GM21526 (cell line): ENCODE results near the gene PHTF1.

Source experiments
- ATAC-seq: cut with Tn5 transposase; IDR thresholded peaks from one replicate; pipeline ENCODE4 v1.9.1; 2021; ENCODE audit warnings: moderate library complexity; ENCODE audit not compliant: unreplicated experiment, low FRiP score

The PHTF1 gene

DNA sequence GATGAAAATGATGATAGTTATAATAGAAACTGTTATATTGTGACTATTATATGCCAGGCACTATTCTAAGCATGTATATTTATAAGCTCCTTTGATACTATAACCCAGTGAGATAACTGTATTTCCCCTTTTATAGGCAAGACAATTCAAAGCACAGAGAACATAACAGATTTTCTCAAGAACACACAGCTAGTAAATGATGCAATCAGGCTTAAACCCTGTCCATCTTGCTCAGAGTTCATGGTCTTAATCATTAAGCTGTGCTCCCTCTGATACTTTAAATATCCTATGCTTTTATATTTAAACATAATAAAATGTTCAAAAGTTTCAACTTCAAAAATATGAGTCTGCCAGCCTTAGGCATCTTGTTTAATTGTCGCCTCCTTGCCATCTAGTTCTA is 88.6 kb downstream of the PHTF1 start:
- no peak for ATAC-seq

DNA sequence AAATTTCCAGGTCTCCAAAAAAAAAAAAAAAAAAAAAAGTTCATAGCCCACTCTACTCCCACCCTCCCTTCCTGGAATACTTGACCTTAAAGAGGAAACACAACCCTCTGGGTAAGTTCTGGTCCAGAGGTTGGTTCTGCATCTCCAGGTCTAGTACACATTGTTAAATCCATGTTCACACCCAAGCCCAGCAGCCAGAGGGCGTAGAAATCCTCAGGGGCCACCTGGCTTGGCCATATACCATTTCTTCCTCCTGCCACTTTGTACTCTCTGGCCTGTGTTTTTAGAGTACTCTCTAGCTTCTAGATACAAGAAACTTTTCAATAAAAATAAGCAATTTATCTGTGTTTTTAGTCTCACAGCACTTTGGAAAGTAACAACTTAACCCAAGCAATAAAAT is 89.3 kb downstream of the PHTF1 start:
- no peak for ATAC-seq

DNA sequence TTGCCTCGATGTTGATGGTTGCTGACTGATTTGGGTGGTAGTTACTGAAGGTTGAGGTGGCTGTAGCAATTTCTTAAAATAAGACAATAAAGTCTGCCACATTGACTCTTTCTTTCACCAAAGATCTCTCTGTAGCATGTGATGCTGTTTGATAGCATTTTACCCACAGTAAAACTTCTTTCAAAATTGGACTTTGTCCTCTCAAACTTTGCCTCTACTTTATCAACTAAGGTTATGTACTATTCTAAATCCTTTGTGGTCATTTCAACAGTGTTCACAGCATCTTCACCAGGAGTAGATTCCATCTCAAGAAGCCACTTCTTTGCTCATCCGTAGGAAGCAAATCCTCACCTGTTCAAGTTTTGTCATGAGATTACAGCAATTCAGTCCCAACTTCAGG is 93.2 kb downstream of the PHTF1 start:
- no peak for ATAC-seq

DNA sequence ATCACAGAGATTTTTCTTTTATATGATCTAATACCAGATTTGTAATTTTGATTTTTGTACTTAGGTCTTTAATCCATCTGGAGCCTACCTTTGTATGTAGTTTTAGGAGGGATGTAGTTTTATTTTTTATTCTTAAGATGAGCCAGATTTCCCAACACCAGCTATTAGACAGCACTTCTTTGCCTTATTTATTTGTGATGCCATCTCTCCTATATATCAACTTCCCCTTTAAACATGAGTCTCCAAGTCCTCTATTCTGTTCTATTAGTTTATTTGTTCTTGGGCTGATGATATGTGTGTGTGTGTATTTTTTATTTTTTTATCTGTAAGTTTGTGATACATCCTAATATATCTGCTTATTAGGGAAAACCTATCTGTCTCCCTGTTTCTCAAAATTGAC is 94.2 kb downstream of the PHTF1 start:
- no peak for ATAC-seq

DNA sequence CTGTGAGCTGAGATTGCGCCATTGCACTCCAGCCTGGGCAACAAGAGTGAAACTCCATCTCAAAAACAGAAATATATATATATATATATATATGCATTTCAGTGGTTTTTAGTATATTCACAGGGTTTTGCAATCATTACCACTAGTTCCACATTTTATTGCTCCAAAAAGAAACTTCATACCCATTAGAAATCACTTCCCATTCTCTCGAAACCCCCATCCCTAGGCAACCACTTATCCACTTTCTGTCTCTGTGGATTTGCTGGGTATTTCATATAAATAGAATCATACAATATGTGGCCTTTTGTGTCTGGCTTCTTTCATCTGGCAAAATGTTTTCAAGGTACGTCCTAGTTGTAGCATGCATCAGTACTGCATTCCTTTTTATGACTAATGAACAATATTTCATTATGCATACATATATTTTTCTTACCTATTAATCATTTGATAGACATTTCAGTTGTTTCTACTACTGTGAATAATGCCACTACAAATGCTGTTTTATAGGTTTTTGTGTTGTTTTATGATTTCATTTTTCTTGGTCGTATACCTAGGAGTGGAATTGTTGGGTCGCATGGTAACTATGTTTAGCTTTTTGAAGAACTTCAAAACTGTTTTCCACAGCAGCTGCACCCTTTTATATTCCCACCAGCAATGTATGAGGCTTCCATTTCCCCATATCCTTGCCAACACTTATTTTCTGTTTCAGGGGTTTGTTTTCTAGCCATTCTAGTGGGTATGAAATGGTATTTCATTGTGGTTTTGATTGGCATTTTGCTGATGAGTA is 95.9 kb downstream of the PHTF1 start:
- ATAC-seq, result no peak

DNA sequence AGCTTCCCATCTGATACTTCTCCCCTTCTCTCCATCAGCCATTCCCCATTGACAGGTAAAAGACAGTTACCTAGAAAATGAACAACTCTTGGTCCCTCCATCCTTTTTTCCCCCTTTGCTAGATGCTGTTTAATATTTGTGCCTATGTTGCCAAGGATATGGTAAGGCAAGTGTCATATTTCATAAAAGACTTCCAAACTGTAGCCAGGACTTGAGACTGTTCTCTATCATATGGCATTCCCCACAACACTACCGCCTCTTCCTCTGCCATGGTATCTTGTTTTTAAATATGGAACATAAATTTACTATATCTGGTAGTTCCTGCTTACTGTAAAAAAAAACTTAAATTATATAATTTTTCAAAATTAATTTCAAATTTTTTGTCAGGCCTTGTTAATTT is 97.2 kb downstream of the PHTF1 start:
- ATAC-seq, result no peak

DNA sequence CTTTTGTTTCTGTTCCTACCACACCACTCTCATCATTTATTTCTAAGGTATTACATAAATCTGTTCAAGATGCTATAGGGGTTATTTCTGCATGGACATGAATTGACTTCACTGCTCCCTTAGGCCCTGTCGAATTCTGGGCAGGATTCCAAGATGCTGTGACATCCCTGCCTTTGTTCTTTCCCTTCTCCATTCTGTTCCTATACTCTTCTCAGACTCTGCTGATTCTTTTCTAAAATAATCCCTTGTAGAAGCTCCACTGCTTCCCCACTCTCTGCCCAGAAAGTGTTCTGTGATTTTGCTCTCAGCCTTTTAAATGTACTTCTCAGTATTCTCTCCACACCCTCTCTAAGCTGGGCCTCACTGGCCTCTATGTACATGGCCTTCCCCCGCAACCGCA is 99.2 kb downstream of the PHTF1 start:
- no peak for ATAC-seq

DNA sequence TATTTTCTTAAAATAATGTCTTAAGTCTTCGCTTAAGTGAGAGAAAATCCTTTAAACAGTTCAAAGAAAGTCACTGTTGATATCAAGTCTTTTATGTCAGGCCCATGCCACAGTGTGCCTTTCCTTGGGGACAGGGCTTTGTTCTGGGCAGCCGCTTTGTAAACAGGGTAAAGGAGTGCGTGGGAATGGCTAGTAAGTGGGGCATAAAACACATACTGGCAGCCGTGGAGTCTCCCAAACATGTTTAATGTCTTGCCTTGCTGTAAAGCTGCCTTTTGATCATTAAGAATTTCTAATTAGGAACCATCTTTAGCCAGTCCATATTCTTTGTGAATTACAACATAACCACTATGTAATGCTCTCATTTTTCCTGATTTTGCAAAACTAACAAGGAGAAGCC is 99.7 kb downstream of the PHTF1 start:
- no peak for ATAC-seq

DNA sequence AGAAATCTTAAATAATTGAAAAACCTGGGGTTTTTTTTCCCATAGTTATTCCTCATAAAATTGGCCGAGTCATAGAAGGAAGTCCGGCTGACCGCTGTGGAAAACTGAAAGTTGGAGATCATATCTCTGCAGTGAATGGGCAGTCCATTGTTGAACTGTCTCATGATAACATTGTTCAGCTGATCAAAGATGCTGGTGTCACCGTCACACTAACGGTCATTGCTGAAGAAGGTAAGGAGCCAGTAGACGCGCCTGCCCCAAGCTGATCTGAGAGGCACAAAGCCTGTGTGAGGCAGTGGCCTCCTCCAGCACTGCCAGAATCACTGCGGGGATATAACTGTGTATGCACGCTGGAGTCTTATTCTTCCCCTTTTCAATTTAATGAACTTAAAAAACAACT is 100.3 kb downstream of the PHTF1 start:
- ATAC-seq, result no peak

DNA sequence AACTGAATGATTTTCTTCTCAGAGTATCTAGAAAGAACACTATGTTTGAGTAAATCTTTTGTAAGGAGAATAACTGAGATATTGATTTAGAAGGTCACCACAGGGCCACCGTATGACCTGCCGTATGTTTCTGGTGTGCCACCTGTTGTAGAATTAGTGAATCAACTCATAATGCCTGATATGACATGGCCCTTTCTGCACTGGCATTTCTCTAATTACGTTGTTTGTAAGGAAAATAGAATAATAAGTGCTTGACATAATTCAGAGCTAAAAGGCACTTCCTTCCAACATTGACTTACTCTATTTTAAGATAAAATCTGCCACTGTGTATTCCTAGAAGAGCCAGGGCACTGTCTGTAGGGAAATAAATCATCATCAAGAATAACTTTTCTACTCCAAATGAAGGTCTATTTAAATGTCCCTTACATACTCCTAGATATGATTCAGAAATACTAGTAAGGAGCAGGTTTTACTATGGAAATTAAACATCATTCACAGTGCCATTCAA is 101.7 kb downstream of the PHTF1 start:
- ATAC-seq, result no peak

DNA sequence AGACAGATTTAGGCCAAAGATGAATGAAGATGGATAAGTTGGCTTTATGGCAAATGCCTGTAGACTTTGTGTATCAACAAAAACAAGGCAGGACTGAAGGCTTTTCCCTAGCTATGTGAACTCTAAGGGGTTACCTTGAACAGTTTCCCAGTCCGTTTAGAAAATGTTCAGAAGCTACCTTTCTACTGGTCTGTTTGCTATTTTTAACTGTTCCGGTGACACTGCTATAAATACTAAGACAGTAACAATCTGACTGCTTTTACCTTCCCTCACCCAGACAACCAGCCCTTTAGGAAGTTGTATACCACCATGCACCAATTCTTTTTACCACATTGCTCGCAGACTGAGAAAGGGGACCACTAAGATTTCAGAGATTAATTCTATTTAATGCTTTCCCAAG is 102.2 kb downstream of the PHTF1 start:
- ATAC-seq, result no peak

DNA sequence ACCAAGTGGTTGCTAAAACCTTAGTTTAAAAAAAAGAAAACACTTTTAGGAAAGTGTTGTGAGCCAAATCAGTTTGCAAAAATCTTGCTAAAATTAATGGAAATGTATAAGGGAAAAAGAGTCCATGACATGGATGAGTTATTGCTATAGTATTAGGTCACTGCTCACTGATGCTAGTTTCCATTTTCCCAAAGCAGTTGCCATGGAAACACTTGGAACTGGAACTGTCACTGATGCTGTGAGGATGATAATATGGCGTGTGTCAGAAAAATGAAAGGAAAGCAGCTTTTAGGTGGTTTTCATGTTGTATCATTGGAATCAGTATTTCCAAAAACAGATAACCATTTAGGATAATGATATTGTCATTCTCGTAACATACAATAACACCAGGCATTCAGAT is 104.4 kb downstream of the PHTF1 start:
- ATAC-seq, result no peak

DNA sequence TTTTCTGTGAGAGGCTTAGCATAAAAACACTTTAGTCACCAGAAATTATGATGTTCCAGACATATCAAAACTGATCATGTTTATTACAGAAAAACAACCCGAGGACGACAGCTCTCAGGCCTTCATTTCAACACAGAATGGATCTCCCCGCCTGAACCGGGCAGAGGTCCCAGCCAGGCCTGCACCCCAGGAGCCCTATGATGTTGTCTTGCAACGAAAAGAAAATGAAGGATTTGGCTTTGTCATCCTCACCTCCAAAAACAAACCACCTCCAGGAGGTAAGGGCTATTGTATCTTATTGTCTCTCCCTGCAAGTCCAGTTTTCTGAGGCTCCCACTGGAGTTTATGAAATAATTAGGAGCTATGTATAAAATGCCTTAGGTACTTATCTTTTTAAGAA is 105.5 kb downstream of the PHTF1 start:
- ATAC-seq, result no peak

DNA sequence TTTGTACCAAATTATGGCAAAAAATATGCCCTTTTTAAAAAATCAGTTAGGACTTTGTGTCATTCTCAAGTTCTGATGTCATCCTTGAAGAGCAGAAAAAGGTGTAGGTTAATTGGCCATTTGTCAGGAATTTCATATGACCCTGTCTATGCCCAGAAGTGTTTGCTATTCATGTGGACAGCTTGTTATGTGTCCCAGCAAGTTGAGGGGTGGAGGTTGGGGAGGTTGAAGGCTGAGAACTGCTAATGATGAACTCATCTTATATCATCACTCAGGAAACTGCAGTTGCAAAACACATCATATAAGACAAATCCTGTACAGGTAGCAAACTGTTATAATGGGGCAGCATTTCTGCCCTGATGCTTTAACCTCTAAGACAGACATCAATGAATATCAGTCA is 106.5 kb downstream of the PHTF1 start:
- ATAC-seq, result no peak

DNA sequence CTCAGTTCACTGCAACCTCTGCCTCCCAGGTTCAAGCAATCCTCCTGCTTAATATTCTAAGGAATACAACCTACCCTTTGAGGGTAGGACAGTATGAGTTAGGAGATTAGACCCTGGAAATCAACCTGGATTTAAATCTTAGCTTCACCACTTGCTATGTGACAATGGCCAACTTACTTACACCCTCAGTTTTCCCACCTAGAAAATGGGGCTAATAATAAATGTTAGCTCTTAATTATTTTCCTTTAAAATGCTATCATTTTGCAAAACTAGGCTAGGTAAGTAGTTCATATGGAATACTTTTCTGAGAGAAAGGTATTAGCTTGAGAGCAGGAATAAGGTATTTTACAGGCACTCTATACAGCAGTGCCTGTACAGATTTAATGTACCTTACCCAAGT is 110.8 kb downstream of the PHTF1 start:
- ATAC-seq, result no peak

DNA sequence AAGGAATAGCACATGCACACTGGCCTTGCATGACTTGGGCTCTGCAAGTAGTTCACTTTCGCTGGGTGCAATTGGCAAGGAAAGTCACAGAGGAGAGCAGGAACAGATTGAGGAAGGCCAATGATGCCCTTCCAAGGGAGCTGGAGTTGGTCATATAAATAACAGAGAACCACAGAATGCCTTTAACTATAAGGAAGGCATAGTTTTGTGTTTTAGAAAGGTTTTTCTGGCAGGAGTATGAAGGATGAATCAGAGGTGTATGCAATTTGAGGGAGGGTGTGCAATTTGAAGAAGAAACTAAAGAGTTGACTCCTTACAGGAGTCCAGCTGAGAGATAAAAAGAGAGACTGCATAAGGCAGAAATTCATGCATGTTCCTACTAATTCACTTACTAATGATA is 112.1 kb downstream of the PHTF1 start:
- no peak for ATAC-seq
